H9 (cell line): ENCODE measurements around the gene NTMT1. TPM values are rescaled to one million over a fixed set of nuclear protein-coding genes. Genes with fewer than 3 reads are reported as not detected.

Experiments
- DNase-seq: peaks from one replicate; pipeline ENCODE4 v3.0.0-alpha.2; 2017
- H2AFZ ChIP-seq: one replicate; pipeline ENCODE4 v1.6.1; 2013; ENCODE audit warnings: mild to moderate bottlenecking, low read length, control low read depth, moderate library complexity
- H2AK5ac ChIP-seq: 2 replicates; pipeline ENCODE4 v1.6.1; 2013; ENCODE audit warnings: low read length, control low read depth, mixed read lengths; ENCODE audit not compliant: insufficient read length
- H2BK120ac ChIP-seq: one replicate; pipeline ENCODE4 v1.6.1; 2013; ENCODE audit warnings: low read depth, mild to moderate bottlenecking, low read length, control low read depth, inconsistent platforms; ENCODE audit not compliant: poor library complexity, severe bottlenecking
- H2BK12ac ChIP-seq: 2 replicates; pipeline ENCODE4 v1.6.1; 2013; ENCODE audit warnings: low read length, control low read depth, mixed read lengths, low read depth; ENCODE audit not compliant: insufficient read length
- H2BK15ac ChIP-seq: 2 replicates; pipeline ENCODE4 v1.6.1; 2013; ENCODE audit warnings: low read depth, low read length, control low read depth
- H2BK20ac ChIP-seq: one replicate; pipeline ENCODE4 v1.6.1; 2013; ENCODE audit warnings: low read depth, mild to moderate bottlenecking, low read length, control low read depth, inconsistent platforms; ENCODE audit not compliant: poor library complexity, severe bottlenecking
- H2BK5ac ChIP-seq: 2 replicates; pipeline ENCODE4 v1.6.1; 2013; ENCODE audit warnings: low read length, control low read depth, mixed read lengths; ENCODE audit not compliant: insufficient read length
- H3K14ac ChIP-seq: 2 replicates; pipeline ENCODE4 v1.6.1; 2013; ENCODE audit warnings: low read length, control low read depth; ENCODE audit not compliant: insufficient read depth
- H3K18ac ChIP-seq: 2 replicates; pipeline ENCODE4 v1.6.1; 2013; ENCODE audit warnings: low read depth, mild to moderate bottlenecking, mixed read lengths, low read length, control low read depth; ENCODE audit not compliant: insufficient read length
- H3K23ac ChIP-seq: 2 replicates; pipeline ENCODE4 v1.6.1; 2013; ENCODE audit warnings: low read length, control low read depth, mixed read lengths, low read depth; ENCODE audit not compliant: insufficient read length
- H3K23me2 ChIP-seq: 2 replicates; pipeline ENCODE4 v1.6.1; 2013; ENCODE audit warnings: low read depth, mild to moderate bottlenecking, mixed read lengths, low read length, control low read depth; ENCODE audit not compliant: insufficient read length, poor library complexity, severe bottlenecking
- H3K27ac ChIP-seq: 2 replicates; pipeline ENCODE4 v1.5.1; 2013; ENCODE audit warnings: low read length, control low read depth, mixed read lengths, low read depth; ENCODE audit not compliant: insufficient read length
- H3K27me3 ChIP-seq: 2 replicates; pipeline ENCODE4 v1.6.1; 2013; ENCODE audit warnings: low read length, control low read depth, inconsistent platforms; ENCODE audit not compliant: insufficient read depth
- H3K4ac ChIP-seq: 2 replicates; pipeline ENCODE4 v1.6.1; 2013; ENCODE audit warnings: low read depth, mild to moderate bottlenecking, control low read depth, inconsistent platforms, low read length, moderate library complexity
- H3K4me1 ChIP-seq: 2 replicates; pipeline ENCODE4 v1.6.1; 2013; ENCODE audit warnings: low read length, control low read depth, inconsistent platforms; ENCODE audit not compliant: insufficient read depth
- H3K4me2 ChIP-seq: 2 replicates; pipeline ENCODE4 v1.6.1; 2013; ENCODE audit warnings: low read length, control low read depth, mixed read lengths; ENCODE audit not compliant: insufficient read length, insufficient read depth
- H3K56ac ChIP-seq: 2 replicates; pipeline ENCODE4 v1.6.1; 2013; ENCODE audit warnings: low read depth, mild to moderate bottlenecking, mixed read lengths, low read length, control low read depth; ENCODE audit not compliant: insufficient read length
- H3K79me1 ChIP-seq: 2 replicates; pipeline ENCODE4 v1.6.1; 2013; ENCODE audit warnings: low read depth, mild to moderate bottlenecking, moderate library complexity, low read length, control low read depth, inconsistent platforms; ENCODE audit not compliant: insufficient read depth, poor library complexity, severe bottlenecking
- H3K79me2 ChIP-seq: 2 replicates; pipeline ENCODE4 v1.6.1; 2013; ENCODE audit warnings: low read length, control low read depth, inconsistent platforms; ENCODE audit not compliant: insufficient read depth
- H3K9ac ChIP-seq: 2 replicates; pipeline ENCODE4 v1.6.1; 2013; ENCODE audit warnings: low read length, control low read depth, mixed read lengths; ENCODE audit not compliant: insufficient read length; ENCODE audit errors: extremely low read depth
- H3K9me3 ChIP-seq: one replicate; pipeline ENCODE4 v1.6.1; 2013; ENCODE audit warnings: low read depth, low read length, inconsistent platforms; ENCODE audit not compliant: control insufficient read depth
- H3T11ph ChIP-seq: one replicate; pipeline ENCODE4 v1.6.1; 2013; ENCODE audit warnings: mild to moderate bottlenecking, low read length, control low read depth, inconsistent platforms
- H4K20me1 ChIP-seq: one replicate; pipeline ENCODE4 v1.6.1; 2013; ENCODE audit not compliant: control insufficient read depth, insufficient read length, insufficient read depth
- H4K5ac ChIP-seq: 2 replicates; pipeline ENCODE4 v1.6.1; 2013; ENCODE audit warnings: low read depth, mild to moderate bottlenecking, mixed read lengths, low read length, control low read depth; ENCODE audit not compliant: insufficient read length
- H4K8ac ChIP-seq: replicated peaks from 2 replicates; pipeline ENCODE4 v1.6.1; 2013; ENCODE audit warnings: low read length, control low read depth, mixed read lengths, low read depth; ENCODE audit not compliant: insufficient read length
- H4K91ac ChIP-seq: 2 replicates; pipeline ENCODE4 v1.6.1; 2013; ENCODE audit warnings: low read depth, mild to moderate bottlenecking, moderate library complexity, mixed read lengths, low read length, control low read depth; ENCODE audit not compliant: insufficient read length
- H3K27ac Mint-ChIP-seq, 3 experiments: 2 replicates in 2 of 3; 3 replicates in 1 of 3; pipeline ENCODE4 v1.8.0; 2020 to 2021; ENCODE audit warnings: mixed read lengths in 3 of 3, mild to moderate bottlenecking in 1 of 3, moderate library complexity in 1 of 3
- H3K27me3 Mint-ChIP-seq: 2 replicates; pipeline ENCODE4 v1.8.0; 2021; ENCODE audit warnings: low read depth, mild to moderate bottlenecking, moderate library complexity, mixed read lengths
- H3K36me3 Mint-ChIP-seq, 3 experiments: 2 replicates in 2 of 3; 3 replicates in 1 of 3; pipeline ENCODE4 v1.8.0; 2020 to 2021; ENCODE audit warnings: low read depth in 3 of 3, mixed read lengths in 3 of 3; ENCODE audit not compliant: insufficient read depth in 1 of 3
- H3K4me1 Mint-ChIP-seq, 2 experiments: 2 replicates each; pipeline ENCODE4 v1.8.0; 2020; ENCODE audit warnings: mixed read lengths in 2 of 2
- H3K4me3 Mint-ChIP-seq, 2 experiments: 2 replicates in 1 of 2; 3 replicates in 1 of 2; pipeline ENCODE4 v1.8.0; 2020 to 2021; ENCODE audit warnings: mild to moderate bottlenecking in 2 of 2, mixed read lengths in 2 of 2, moderate library complexity in 1 of 2
- H3K9me3 Mint-ChIP-seq, 2 experiments: 2 replicates in 1 of 2; 3 replicates in 1 of 2; pipeline ENCODE4 v1.8.0; 2020; ENCODE audit warnings: mild to moderate bottlenecking in 2 of 2, mixed read lengths in 2 of 2, moderate library complexity in 1 of 2
- CTCF ChIP-seq: fragments of 200-600 bp; sonication (generic); conservative IDR thresholded peaks from 3 replicates; pipeline ENCODE4 v1.8.0; 2021; ENCODE audit warnings: antibody characterized with exemption, mild to moderate bottlenecking
- WGBS: extraction: QIAGEN DNeasy Blood & Tissue Kit; methylation state at CpG from one replicate; pipeline ENCODE4 v1.1.7; 2013; ENCODE audit warnings: missing lambda C conversion rate, low lambda C conversion rate, mixed read lengths; ENCODE audit not compliant: insufficient read length; ENCODE audit errors: extremely low coverage; 5-methylcytosine and 5-hydroxymethylcytosine counted together
- total RNA-seq: library from RNA; stranded (reverse); gene quantifications from 2 replicates; pipeline ENCODE4 v1.2.1, GENCODE V29; 2021

The NTMT1 gene
- total RNA-seq, 1 experiment from 2014 or later = 57.9 TPM

- no peak overlapping the region for H4K5ac ChIP-seq
- Mint-ChIP-seq H3K27me3 (peaks cover 2% of the 10 kb centered on the region; the same call in 1 of the 2 replicates), H3K4me3 (no peak overlapping the region), H3K9me3 (no peaks in the 10 kb centered on the region; a peak in 2 of 5 replicates), H3K4me1 (no peaks in the 10 kb centered on the region), H3K27ac (no peak overlapping the region; a peak in 1 of 7 replicates), H3K36me3 (no peaks in the 10 kb centered on the region; a peak in 1 of 7 replicates)
- H4K8ac ChIP-seq = no peak overlapping the region
- no peaks in the 10 kb centered on the region for H3K9me3 ChIP-seq
- DNase-seq = no peak
- H4K20me1 ChIP-seq = no peaks in the 10 kb centered on the region
- no peak overlapping the region for H2AFZ ChIP-seq
- H4K91ac ChIP-seq = no peak overlapping the region
- no peaks in the 10 kb centered on the region for H3K27me3 ChIP-seq
- H3K56ac ChIP-seq = no peak overlapping the region
- no peak overlapping the region for H2BK20ac ChIP-seq
- H3K27ac ChIP-seq = no peak overlapping the region
- no peak overlapping the region for H2BK12ac ChIP-seq
- no peak overlapping the region for H3K18ac ChIP-seq
- no peak overlapping the region for H3K14ac ChIP-seq
- H2AK5ac ChIP-seq = no peak overlapping the region
- H2BK15ac ChIP-seq = no peak overlapping the region
- WGBS = 100% methylated on average over 6 of the region's 10 CpGs
- H2BK120ac ChIP-seq = no peak overlapping the region
- no peak for TF ChIP-seq CTCF
- H3K79me2 ChIP-seq = no peaks in the 10 kb centered on the region
- no peaks in the 10 kb centered on the region for H3K23me2 ChIP-seq
- H3K4me1 ChIP-seq = no peaks in the 10 kb centered on the region
- H3T11ph ChIP-seq = no peak overlapping the region
- no peak overlapping the region for H3K4me2 ChIP-seq
- H3K4ac ChIP-seq = no peak overlapping the region
- H3K79me1 ChIP-seq = no peaks in the 10 kb centered on the region
- no peak overlapping the region for H3K9ac ChIP-seq
- no peak overlapping the region for H2BK5ac ChIP-seq
- H3K23ac ChIP-seq = no peak overlapping the region
These were observed 21.7 kb downstream of the NTMT1 start for GRCh38 chr9:129647635-129648034.
